T-helper 9 cell (primary cell): ENCODE results near the gene HOXA2.

Experiments
- DNase-seq: peaks from one replicate; pipeline ENCODE4 v3.0.0-alpha.2; 2020

Gene HOXA2

DNA sequence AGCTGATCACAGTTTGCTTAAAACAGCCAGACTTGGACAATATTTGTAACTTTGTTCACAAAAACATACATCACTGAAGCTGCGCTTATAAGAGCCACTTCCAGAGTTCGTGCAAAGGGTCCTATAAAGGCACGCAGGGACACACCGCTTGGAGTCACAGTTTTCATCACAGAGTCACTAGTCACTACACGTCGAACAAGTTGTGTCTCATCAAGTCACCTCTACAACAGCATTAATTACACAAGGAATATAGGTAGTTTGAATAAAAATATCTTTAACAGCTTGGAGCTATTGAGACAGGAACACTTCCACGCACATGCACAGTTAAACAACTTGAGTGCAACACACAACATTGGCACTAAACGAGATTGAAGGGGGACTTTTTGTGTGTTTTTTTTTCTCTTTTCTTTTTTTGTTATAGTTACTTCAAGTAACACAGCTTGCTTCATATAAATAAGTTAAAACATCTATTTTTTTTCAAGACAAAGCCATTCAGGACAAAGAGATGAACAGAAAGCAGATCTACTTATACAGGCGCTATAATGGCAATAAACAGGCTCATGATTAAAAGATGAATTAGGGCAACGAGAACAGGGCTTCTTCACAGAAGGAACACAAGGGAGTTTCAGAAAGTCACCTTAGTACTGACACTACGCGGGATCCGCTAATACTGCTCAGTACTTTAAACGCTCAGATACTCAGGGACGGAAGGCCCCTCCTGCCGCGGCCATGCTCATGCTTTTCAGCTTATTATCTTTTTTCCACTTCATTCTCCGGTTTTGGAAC, 38.8 kb upstream of the HOXA2 start:
- no peak for DNase-seq

DNA sequence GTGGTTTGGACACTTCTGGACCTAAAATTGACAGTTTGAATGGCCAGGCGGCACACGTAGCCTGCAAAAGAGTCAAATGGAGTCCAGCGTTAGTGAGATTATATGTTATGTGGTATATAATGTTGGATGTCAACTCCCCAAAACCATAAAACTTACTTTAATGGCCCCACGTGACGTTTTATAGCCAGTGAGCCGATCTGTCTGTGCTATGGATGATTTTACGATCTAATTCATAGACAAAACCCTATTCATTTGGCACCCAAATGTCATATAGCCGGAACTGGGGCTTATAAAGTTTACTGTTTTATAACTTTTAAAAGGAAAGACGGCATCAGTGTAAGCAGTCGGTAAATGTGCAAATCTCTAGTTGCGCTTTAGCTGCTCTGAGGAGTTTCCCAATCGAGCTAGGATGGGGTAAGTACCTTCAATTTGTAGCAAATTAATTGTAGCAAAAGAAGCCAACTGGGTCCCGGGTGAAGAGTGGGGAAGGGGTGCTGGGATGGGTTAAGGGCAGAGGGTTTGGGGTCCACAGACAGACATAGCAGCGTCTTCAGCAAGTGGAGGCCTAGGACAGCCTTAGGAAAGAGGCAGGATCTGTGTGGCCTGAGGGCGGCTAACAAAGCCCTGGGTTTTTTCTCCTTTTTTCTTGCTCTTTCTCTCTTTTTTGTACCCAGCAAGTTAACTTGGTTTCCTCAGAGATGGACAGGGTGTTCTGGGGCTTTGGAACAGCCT, 37.8 kb upstream of the HOXA2 start:
- no peak for DNase-seq

DNA sequence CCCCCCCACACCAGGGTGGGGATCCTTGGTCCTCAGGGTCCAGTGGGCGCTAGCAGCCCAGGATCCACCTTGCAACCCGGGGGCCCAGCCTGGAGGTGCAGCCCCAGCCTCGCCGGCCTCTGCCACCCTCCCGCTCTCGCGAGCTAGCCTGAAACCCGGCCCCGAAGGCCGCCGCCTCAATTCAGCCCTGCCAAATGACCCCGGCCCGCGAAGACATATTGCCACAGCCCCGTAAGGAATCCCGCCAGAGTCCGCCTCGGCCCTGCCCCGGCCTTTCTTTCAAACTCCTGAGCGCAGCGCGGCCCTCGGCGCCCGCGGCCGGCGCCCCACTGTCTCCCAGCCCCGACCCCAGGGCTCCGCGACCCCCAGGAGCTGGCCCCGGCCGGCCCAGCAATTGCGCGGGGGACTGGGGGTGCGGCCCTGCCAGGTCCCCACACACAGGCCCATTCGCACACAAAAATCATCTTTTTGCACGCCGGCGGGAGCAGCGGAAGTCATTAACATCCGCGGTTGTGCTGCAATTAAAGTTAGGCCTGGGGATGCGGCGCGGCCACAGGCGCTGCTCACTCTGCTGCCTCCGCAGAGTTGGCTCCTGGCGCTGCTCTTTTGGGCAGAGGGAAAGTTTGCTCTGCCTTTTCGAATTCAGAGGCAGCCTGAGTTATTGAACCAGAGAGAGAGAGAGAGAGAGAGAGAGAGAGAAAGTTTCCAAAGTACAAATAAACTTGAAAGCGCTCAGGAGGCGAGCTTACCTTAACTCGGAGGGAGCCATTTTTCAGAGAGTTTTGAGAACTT, 37.0 kb upstream of the HOXA2 start:
- no peak for DNase-seq

DNA sequence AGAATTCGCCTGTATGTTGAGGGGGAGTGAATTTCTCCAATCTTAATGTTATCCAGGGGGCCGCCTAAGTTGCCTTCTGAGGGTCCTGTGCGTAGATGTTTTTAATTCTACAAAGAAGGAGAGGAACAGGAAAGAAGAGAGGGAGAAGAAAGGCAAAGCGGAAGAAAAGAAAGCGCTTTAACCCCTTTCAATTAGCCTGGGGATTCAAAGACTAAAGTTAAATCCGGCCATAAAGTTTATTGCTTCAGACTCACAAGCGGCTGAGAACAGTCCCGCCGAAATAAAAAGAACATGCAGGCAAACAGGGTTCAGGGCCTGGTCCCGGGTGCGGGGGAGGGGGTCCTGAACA, 36.5 kb upstream of the HOXA2 start:
- no peak for DNase-seq

DNA sequence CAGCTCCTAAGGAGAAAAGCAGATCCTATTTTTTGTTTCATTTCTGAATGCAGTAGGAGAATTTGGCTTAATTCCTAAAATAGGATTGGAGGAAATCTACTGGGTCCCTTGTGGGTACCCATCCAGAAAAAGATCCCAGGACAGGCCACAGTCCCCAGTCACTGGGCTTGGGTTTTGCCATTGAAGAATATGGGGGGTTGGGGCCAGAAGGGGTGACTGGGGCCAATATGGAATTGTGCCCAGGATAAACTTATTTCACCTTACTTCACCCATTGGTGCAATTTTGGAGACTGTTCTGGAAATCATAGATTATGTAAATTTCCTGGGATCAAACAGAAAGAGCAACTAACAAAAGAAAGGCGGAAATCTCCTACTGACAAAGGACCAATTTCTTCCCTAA, 36.0 kb upstream of the HOXA2 start:
- no peak for DNase-seq

DNA sequence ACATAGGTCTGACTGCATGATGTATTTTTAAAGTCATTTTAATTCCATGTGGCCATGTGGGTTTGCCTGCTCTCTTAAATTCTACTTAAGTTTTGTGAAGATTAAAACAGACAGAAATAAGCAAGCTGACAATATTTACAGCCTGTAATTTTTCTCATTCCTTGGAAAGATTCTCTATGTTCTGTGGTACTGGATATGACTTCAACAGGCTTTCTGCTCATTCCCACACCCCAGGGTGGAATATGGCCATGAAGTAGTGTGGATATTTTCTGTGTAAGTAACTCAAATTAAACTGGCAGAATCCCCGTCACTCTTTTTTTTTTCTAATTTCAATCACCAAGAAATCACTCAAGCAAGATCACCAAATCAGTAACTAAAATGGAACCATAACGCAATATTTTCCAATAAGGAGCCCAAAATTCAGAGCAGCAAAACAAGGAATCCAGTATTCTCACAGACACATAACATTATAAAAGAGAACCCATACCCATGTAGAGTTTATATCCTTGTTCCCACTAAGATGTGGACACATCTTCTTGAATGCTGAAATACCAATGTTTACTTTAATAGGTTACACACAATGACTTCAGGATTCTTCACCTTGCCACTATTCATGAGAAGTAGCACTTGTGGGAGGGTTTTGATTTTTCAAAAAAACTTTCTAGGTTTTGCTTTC, 35.3 kb upstream of the HOXA2 start:
- no peak for DNase-seq

DNA sequence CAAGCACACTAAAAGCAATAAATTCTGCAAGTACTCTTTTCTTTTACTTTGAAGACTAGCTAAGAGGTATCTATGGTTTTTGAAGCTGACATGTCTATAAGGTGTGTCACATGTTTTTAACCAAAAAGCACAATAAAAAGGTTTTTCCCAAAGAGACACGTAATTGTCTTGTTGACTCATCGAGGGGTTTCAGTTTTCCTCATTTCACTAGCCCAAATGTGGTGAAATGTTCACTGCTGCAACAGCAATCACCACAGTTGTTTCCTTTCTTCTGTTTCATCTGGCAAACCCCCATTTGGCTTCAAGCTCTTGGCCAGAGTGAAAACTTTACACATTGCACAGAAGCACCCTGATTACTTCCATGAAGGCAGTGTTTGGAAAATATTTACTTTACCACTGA, 31.9 kb upstream of the HOXA2 start:
- DNase-seq: no peak

DNA sequence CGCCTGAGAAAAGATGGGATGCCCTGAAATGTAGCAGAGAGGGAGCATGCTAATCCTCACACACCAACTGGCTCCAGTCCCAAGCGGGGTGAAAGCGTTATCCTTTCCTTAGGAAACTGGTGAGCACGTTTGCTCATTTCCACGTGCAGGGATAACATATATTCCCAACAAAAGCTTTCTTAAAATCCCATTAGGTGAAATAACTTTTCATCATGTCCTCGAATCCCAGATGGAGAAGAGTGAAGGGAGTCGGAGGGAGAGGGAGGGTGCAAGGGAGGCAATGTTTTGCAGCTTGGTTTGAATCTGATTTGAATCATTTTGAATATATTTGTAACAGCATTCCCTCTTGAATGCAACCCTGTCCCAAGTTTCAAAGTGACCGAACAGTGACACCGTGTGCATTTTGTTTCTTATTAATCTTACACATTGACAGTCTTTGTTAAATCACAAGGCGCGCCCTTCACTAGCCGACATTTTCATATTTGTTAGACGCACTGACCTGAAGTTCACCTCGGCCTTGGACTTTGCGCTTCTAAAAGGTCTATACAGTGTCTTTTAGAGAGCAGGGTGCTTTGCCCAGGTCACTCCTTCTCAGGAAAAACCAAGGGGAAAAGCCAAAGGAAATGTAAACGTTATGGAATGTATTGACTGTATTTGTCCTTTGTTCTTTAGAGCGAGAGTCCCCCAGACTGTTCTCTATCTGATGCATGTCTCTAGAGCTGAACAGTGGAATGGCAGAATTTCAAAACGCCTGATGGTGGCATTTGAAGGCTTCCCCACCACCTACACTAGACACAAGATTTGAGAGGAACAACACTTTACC, 31.1 kb upstream of the HOXA2 start:
- DNase-seq: no peak

DNA sequence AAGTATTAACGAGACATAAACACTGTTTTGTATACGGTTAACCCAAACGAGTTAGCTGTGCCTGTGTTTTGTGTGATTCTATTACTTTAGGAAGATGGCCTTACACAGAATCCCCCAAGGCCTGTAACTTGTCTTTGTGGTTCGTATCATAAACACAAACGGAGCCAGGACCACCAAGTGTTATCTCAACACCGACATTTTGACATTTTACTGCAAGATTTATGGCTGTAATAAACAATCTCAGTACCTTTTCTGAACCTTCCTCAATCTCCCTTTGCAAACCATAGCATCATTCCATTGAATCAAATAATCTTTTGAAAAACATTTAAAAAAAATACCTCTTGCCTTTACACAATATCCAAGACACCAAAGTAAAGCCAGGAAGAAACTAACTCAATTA, 30.5 kb upstream of the HOXA2 start:
- no peak for DNase-seq

DNA sequence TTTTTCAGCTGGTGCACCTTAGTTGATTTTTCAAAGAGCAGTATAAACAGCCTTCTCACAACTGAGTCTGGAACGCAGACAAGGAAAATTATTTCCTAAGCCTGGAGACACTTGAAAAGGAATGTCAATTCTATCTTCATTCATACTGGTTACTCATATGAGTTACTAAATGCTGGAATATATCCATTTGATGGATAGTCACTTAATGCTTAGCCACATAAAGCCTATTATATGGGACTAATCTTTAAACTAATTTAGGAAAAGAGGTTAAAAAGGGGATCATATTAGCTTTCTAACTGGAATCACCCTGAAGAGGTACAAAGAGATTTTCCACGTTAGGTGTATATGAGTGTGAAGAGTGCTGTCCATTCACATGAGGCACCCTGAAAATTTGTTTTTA, 29.7 kb upstream of the HOXA2 start:
- DNase-seq: no peak

DNA sequence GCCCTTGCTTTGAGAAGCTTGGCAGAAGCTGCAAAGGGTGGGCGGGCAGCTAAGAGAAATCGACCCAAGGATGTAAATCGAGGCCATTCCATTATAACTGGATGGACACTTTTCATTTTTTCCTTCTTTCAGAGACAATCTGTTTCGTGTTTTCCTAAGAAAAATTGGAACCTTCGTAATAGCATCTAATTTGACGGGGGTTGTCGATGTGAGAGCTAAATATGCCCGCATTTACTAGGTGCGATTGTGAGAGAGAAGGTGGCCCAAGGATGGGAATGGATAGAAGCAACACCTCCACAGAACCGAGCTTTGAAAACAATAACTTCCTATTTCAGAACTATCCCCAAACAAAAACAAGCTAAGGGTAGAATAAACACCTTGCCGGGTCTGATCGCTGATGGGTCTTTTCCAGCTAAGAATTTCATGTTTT, 28.9 kb upstream of the HOXA2 start:
- no peak for DNase-seq

DNA sequence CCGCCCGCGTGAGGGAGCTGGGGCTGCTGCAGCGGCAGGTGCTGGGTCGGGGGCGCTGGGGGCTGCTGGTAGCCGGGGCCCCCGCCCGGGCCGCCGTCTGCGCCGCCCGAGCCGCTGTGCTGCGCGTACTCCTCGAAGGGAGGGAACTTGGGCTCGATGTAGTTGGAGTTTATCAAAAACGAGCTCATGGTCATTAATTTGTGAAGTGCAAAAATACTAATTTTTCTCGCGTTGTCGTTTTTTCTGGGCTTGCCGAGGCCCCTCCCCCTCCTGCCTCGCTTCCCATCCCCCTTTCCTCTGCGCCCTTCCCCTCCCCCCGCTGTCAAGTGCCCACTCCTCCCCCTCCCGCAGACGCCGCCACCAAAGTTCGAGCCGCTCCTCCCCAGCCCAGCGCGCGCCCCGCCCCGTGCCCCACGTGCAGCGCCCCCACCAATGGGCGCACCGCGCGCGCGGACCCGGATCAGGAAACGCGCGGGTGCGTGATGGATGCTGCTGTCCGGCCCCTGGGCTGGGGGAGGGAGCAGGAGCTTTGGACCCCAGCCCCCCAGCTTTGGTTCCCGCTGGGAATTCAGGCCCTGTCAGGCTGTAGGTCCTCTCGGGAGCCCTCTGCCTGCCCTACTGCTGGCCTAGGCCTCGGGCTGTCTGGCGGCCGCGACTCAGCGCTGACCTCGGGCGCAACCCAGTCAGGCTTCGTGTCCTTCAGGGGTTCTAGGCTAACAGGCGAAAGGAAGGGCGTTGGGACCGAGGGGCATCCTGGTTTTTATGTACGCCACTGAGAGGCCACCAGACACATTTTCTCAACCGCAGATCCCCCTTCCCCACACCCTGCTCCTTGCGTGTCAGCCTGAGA, 28.3 kb upstream of the HOXA2 start, which contains the start of gene HOXA4:
TSS of gene HOXA4 (minus strand) at position 218 of the 850 bp plus-strand sequence. CDS start at position 194, 24 bp downstream.
- peak; percentile 51 for DNase-seq

DNA sequence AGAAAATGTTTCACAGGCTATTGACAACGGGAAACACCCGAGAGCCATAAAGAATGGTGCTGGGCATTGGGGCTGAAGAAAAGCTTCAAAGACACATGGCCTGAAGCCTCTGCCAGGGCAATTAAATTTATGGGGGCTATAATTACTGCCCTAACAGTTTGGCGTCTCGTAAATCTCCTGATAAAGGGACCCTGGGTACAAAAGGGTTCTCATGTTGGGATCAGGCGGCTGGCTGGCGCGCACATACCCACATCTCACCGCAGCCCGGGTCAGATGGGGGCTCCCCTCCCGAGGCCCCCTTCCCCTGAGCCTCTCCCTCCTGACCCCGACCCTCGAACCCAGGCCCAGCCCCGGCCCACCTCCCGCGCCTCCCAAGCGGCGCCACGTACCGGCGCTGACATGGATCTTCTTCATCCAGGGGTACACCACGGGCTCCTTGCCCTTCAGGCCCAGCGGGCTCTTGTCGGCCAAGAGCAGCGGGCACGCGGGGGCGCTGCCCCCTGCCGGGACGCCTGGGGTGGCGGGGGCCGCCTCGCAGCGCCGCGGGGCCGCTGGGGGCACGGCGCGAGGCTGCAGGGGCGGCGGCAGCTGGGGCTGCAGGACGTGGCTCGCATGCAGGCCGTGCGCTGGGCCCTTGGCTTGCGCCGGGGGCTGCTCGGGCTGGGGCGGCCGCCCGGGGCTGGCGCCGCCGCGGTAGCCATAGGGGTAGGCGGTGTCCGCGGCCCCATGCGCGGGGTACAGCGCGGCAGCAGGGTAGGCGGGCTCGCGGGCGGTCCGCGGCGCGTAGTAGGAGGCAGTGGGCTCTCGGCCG, 27.5 kb upstream of the HOXA2 start:
- DNase-seq: no peak

DNA sequence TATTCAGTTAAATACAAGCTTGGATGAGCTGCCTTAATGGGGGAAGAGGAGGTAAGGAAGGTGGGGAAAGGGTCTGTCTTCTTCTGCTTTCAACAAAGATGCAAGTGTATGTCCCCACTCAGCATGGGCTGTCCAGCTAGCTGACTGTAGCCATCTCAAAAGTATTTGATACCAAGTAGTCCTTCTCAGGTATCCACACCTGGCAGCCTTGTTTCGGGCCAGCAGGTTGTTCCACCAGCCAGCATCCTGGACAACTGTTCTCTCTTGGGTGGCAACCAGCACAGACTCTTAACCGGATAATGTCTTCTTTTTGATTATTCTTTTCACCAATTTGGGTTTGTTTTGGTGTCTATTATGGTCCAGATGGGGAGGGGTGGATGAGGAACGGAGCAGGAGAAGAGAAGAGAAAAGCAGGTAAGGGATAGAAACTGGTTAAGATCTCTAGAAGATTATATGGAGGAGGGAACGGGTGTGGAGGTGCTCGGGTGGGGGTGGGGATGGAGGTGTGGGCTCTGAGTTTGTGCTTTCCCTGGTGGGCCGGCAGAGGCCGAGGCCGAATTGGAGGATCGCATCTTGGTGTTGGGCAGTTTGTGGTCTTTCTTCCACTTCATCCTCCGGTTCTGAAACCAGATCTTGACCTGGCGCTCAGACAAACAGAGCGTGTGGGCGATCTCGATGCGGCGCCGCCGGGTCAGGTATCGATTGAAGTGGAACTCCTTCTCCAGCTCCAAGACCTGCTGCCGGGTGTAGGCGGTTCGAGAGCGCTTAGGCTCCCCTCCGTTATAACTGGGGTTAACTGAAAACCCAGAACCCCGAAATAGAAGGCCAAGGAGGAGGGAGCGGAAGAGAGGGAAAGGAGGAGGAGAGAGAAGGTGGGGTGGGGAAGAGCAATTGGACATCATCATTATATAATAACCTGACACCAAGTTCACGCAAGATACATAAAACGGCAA, 26.6 kb upstream of the HOXA2 start:
- DNase-seq: no peak

DNA sequence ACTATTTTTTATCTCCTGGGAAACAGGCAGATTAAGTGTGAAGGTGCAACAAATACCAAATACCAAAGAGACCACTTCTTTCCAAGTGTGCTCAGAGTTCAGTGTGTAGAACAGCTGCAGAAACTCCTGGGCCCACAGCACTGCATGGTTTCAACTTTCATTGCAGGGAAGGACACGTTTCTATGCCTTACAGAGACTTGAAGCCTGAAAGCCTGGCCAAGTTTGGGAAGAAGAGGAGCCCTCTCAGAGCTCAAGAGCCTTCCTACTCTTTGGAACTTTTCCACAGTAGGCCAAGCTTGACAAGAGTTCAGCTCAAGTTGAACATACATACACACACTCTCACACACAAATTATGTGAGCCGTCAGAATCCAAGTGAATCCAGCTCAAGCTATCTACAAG, 25.6 kb upstream of the HOXA2 start:
- no peak for DNase-seq

DNA sequence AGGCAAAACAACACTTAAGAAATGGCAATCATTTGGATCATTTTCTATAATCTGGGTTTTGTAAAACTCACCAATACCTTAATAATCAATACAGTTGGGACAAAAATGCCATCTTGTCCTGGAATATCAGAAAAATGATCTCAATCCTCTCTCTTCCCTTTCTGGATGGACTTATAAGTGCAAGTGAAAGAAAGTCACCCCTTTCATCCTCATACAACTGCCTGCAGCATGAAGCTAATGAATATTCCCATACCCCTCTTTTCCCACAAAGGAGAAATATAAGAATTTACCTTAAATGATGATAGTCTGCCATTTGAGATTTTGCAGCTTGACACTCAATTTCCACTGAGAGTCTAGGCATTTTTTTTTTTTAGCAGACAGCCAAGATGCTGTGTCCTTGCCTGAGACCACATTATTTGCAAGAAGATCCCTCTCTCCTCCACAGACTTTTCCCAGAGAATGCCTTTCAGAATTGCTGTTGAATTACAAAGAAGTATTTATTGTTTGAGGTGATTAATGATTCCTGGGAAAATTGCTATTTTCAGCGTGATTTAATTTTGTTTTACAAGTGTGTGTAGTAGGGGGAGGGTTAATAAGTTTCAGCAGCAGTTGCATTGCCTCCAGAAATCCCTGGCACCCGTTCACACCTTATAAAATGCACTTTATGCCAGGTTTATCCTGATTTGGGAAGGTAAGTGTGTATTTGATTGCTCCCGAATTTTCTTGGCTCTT, 24.3 kb upstream of the HOXA2 start:
- DNase-seq: no peak

DNA sequence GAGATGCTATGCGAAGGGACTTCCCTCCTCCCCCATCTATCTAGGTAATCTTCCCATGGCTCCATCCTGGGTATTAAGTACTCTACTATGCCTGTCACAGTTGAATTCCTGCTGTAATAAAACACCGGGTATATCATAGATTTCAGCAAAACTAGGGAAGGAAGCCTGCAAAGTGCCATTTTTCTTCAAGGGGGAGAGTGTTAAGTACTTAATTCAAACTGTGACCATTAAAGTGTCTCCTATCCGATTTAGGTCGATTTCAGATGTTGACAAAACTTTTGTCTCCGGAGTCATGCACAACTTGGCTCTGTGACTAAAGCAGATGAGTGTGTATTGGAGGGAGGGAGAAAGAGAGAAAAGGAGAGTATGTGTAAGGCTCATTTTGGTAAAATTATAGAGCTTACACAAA, 23.5 kb upstream of the HOXA2 start:
- no peak for DNase-seq
